Measurements from ENCODE around the gene ACVR2A. TPM values are rescaled to one million over a fixed set of nuclear protein-coding genes. Genes with fewer than 3 reads are reported as not detected.

ACVR2A gene
- total and polyA plus RNA-seq, 9 of the 15 experiments (the other 6 are each of a cell fraction or from before 2014, with no cell fraction given) = 1.2 to 3.9 (median 2.4) TPM

- Histone ChIP-seq H3K9me3 (replicated peaks; ENCODE audit: control insufficient read depth, insufficient read depth, low read depth, low read length) (no peaks in the 10 kb centered on the region), H4K20me1 (replicated peaks; ENCODE audit: control insufficient read depth, insufficient read depth, low read length) (0 out of 2 replicates have a peak, but pooled peaks cover 2% of the 10 kb centered on the region), H3K4me2 (ENCODE audit: insufficient read depth, low read length) (no peak overlapping the region), H3K27ac (ENCODE audit: extremely low read depth, low read depth, low read length) (no peak overlapping the region), H3K9me1 (ENCODE audit: control insufficient read depth, insufficient read depth, low read length) (no peaks in the 10 kb centered on the region), H2AFZ (ENCODE audit: low read depth, low read length) (no peak overlapping the region), H3K9ac (ENCODE audit: insufficient read depth in 1 of 2, low read depth in 2 of 2, low read length in 2 of 2) (no peak overlapping the region), H3K27me3 (ENCODE audit: control insufficient read depth in 2 of 2, insufficient read depth in 2 of 2, low read length in 2 of 2) (no peaks in the 10 kb centered on the region), H3K36me3 (ENCODE audit: control insufficient read depth, insufficient read depth, low read length) (no peaks in the 10 kb centered on the region), H3K4me1 (replicated peaks in 1 of 2; ENCODE audit: control insufficient read depth in 2 of 2, insufficient read depth in 2 of 2, low read length in 2 of 2) (peaks cover 5 to 19% of the 10 kb centered on the region in 2 experiments; a peak in 4 of 5 replicates), H3K4me3 (no peak overlapping the region), H3K79me2 (ENCODE audit: control insufficient read depth, insufficient read depth, low read length) (no peaks in the 10 kb centered on the region)
- in situ Hi-C loops (cut with MboI) = no loop called here
- BruUV-seq (replicated peaks) = no TSS peak
- FAIRE-seq (no peak), DNase-seq (ENCODE audit: extremely low read depth in 1 of 4, low spot score in 3 of 4) (no peak), ATAC-seq (no peak)
- no peak for TF ChIP-seq ZC3H4 (CRISPR knock-in tag; IDR thresholded peaks at IDR 0.05; ENCODE audit: borderline replicate concordance)
- ChIA-PET CTCF (ENCODE audit: low intra/inter-chr PET ratio) (no interaction called here), POLR2A (no interaction called here)
- intact Hi-C loops (cut with micrococcal nuclease) = no loop called here
Observed at GRCh38 chr2:147847746-147848391, 3.0 kb downstream of the ACVR2A start.

- Histone ChIP-seq H3K36me3 (ENCODE audit: control insufficient read depth, insufficient read depth, low read length) (no peaks in the 10 kb centered on the region), H3K4me2 (ENCODE audit: insufficient read depth, low read length) (no peak overlapping the region), H4K20me1 (replicated peaks; ENCODE audit: control insufficient read depth, insufficient read depth, low read length) (0 out of 2 replicates have a peak, but pooled peaks cover 2% of the 10 kb centered on the region), H3K9me3 (replicated peaks; ENCODE audit: control insufficient read depth, insufficient read depth, low read depth, low read length) (no peaks in the 10 kb centered on the region), H3K27me3 (ENCODE audit: control insufficient read depth in 2 of 2, insufficient read depth in 2 of 2, low read length in 2 of 2) (no peaks in the 10 kb centered on the region), H3K9ac (ENCODE audit: insufficient read depth in 1 of 2, low read depth in 2 of 2, low read length in 2 of 2) (no peak overlapping the region), H3K79me2 (ENCODE audit: control insufficient read depth, insufficient read depth, low read length) (no peaks in the 10 kb centered on the region), H3K27ac (ENCODE audit: extremely low read depth, low read depth, low read length) (no peak overlapping the region), H3K4me1 (replicated peaks in 1 of 2; ENCODE audit: control insufficient read depth in 2 of 2, insufficient read depth in 2 of 2, low read length in 2 of 2) (no peaks in the 10 kb centered on the region; a peak in 2 of 5 replicates), H3K4me3 (no peak overlapping the region), H3K9me1 (ENCODE audit: control insufficient read depth, insufficient read depth, low read length) (no peaks in the 10 kb centered on the region), H2AFZ (ENCODE audit: low read depth, low read length) (no peak overlapping the region)
- no TSS peak for BruUV-seq (replicated peaks)
- intact Hi-C loops (cut with micrococcal nuclease) (no loop called here), in situ Hi-C loops (cut with MboI) (no loop called here)
- TF ChIP-seq PRPF4 (IDR thresholded peaks at IDR 0.05; ENCODE audit: insufficient read depth, low read depth, low read length, poor library complexity, severe bottlenecking) (no peak), KLF13 (tag; IDR thresholded peaks at IDR 0.05; ENCODE audit: borderline replicate concordance, low read depth) (no peak), C11orf30 (IDR thresholded peaks at IDR 0.05; ENCODE audit: low read depth) (no peak), ZNF717 (CRISPR knock-in tag; IDR thresholded peaks at IDR 0.05) (no peak), RCOR1 (IDR thresholded peaks at IDR 0.05; ENCODE audit: borderline replicate concordance in 1 of 2, low read depth in 2 of 2, low read length in 2 of 2) (no peak)
- TF ChIP-seq, protein P1, sequence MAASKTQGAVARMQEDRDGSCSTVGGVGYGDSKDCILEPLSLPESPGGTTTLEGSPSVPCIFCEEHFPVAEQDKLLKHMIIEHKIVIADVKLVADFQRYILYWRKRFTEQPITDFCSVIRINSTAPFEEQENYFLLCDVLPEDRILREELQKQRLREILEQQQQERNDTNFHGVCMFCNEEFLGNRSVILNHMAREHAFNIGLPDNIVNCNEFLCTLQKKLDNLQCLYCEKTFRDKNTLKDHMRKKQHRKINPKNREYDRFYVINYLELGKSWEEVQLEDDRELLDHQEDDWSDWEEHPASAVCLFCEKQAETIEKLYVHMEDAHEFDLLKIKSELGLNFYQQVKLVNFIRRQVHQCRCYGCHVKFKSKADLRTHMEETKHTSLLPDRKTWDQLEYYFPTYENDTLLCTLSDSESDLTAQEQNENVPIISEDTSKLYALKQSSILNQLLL (CRISPR knock-in tag; IDR thresholded peaks at IDR 0.05; ENCODE audit: borderline replicate concordance) = no peak
- POLR2A ChIA-PET = no interaction called here
- CTCF ChIA-PET (ENCODE audit: low intra/inter-chr PET ratio) = no interaction called here
- no peak for DNase-seq (ENCODE audit: extremely low read depth in 1 of 4, low spot score in 3 of 4)
- no peak for ATAC-seq
- WGBS (ENCODE audit: insufficient coverage, low coverage, missing lambda C conversion rate) = 0% methylated on average over 1 of the region's 1 CpG
- FAIRE-seq = no peak
Observed at GRCh38 chr2:147850838-147851237, 6.0 kb downstream of the ACVR2A start.
